ENCODE results near the gene F5. TPM values are rescaled to one million over a fixed set of nuclear protein-coding genes. Genes with fewer than 3 reads are reported as not detected.
A peak's percentile ranks its signal among the peaks of the same experiment; 100 is the strongest.

Gene F5
- total and polyA plus RNA-seq, 2 of the 13 experiments (the other 11 are each of a cell fraction or from before 2014, with no cell fraction given): 38.3 to 64.0 TPM

- no peak for ATAC-seq
- ChIA-PET CTCF (ENCODE audit: low intra/inter-chr PET ratio, low total read pairs) (no interaction called here), POLR2A (interaction anchor here (0.7 kb wide), 1 partner anchor 740 kb away, joined by 3 read pairs; no protein-coding TSS in a partner anchor)
- Histone ChIP-seq H3K36me3 (replicated peaks in 1 of 2; ENCODE audit: control insufficient read depth in 1 of 2, insufficient read depth in 2 of 2, low read length in 2 of 2) (peaks cover 6 to 25% of the 10 kb centered on the region in 2 experiments; a peak in 4 of 5 replicates), H3K9ac (ENCODE audit: insufficient read depth, low read depth, low read length) (no peak overlapping the region), H3K27me3 (ENCODE audit: control insufficient read depth in 1 of 2, insufficient read depth in 2 of 2, low read length in 2 of 2) (no peaks in the 10 kb centered on the region), H3K4me1 (ENCODE audit: insufficient read depth, low read length) (peaks cover 50% of the 10 kb centered on the region), H4K20me1 (ENCODE audit: insufficient read depth, low read length) (peaks cover 71% of the 10 kb centered on the region), H3K27ac (ENCODE audit: extremely low read length, insufficient read depth, low read length) (no peak overlapping the region), H2AFZ (ENCODE audit: low read length) (no peak overlapping the region), H3K4me3 (replicated peaks in 1 of 3; ENCODE audit: insufficient read depth in 1 of 3, low read depth in 2 of 3, low read length in 3 of 3) (no peak overlapping the region), H3K9me3 (ENCODE audit: low read length) (no peaks in the 10 kb centered on the region), H3K4me2 (ENCODE audit: low read depth, low read length) (peak overlapping the region; percentile 6; the same call in 1 of the 2 replicates), H3K79me2 (ENCODE audit: insufficient read depth, low read length) (peaks cover 85% of the 10 kb centered on the region)
- FAIRE-seq: no peak
- BruUV-seq (replicated peaks): no TSS peak
- TF ChIP-seq PRMT3 (CRISPR knock-in tag; IDR thresholded peaks at IDR 0.05; ENCODE audit: borderline replicate concordance, low read depth) (no peak), DMAP1 (CRISPR knock-in tag; IDR thresholded peaks at IDR 0.05) (no peak), ZNF563 (CRISPR knock-in tag; IDR thresholded peaks at IDR 0.05) (no peak), KMT2A (CRISPR knock-in tag; IDR thresholded peaks at IDR 0.05) (no peak), ZNF263 (CRISPR knock-in tag; IDR thresholded peaks at IDR 0.05) (no peak), ZNF367 (CRISPR knock-in tag; IDR thresholded peaks at IDR 0.05; ENCODE audit: borderline replicate concordance) (no peak), ZMYM4 (CRISPR knock-in tag; IDR thresholded peaks at IDR 0.05) (no peak), HNRNPK (IDR thresholded peaks at IDR 0.05; ENCODE audit: low read depth, low read length, poor library complexity, severe bottlenecking) (no peak), GPN1 (CRISPR knock-in tag; IDR thresholded peaks at IDR 0.05; ENCODE audit: borderline replicate concordance) (no peak), ZNF331 (CRISPR knock-in tag; IDR thresholded peaks at IDR 0.05) (no peak), ZBTB42 (CRISPR knock-in tag; IDR thresholded peaks at IDR 0.05) (no peak)
- TF ChIP-seq, protein P1, sequence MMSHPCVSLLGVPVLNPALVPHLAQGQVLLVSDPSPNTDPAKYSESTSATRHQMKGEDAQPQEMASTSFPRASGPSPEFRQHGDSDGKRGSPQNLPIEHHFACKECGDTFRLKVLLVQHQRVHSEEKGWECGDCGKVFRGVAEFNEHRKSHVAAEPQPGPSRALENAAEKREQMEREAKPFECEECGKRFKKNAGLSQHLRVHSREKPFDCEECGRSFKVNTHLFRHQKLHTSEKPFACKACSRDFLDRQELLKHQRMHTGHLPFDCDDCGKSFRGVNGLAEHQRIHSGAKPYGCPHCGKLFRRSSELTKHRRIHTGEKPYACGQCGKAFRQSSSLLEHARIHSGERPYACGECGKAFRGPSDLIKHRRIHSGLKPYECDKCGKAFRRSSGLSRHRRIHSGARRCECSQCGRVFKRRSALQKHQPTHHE (CRISPR knock-in tag; IDR thresholded peaks at IDR 0.05; ENCODE audit: borderline replicate concordance): no peak
- intact Hi-C loops (cut with micrococcal nuclease; ENCODE audit: unreplicated experiment) (loop anchor here (10.0 kb wide), 1 partner anchor 375 kb away; the partner anchor contains the start of gene ATP1B1), in situ Hi-C loops (cut with HindIII; ENCODE audit: extremely low pct_ligation_motif_present, low pct_unique_long_range_greater_than_20kb) (no loop called here)
- 92% methylated on average over 1 of the region's 1 CpG for WGBS (ENCODE audit: low lambda C conversion rate)
- DNase-seq (ENCODE audit: low spot score): no peak
Measured at GRCh38 chr1:169479363-169480066, 106.8 kb downstream of the F5 start.

Data from HepG2 (cell line).